HepG2 (cell line): ENCODE data around the gene DGCR6. TPM values are rescaled to one million over a fixed set of nuclear protein-coding genes. Genes with fewer than 3 reads are reported as not detected.
"Not testable (repeated sequence)": the region's sequence is repeated elsewhere in the genome, so short reads cannot be mapped to it uniquely, and the experiment has no call there.

ENCODE experiments used
- ATAC-seq: fragments of 200-7000 bp; cut with Tn5 transposase; 3 replicates; pipeline ENCODE4 v1.9.1; 2020; ENCODE audit warnings: mild to moderate bottlenecking, moderate library complexity
- BruUV-seq: library from RNA; stranded (reverse); fragments of 400-500 nt; replicated peaks from 2 replicates; lab custom pipeline; 2021; lab: Mats Ljungman, UMichigan
- CTCF ChIA-PET: fragments of 300-600 bp; formaldehyde crosslinking; extraction: SDS; loops from one replicate; lab custom pipeline; 2021; ENCODE audit warnings: low total read pairs, inconsistent platforms, low intra/inter-chr PET ratio; lab: Yijun Ruan, JAX
- POLR2A ChIA-PET: fragments of 350-600 bp; sonication (Branson Sonifier 250); formaldehyde crosslinking; loops from one replicate; lab custom pipeline; 2020; ENCODE audit warnings: antibody characterized with exemption, inconsistent platforms; lab: Yijun Ruan, JAX
- DNase-seq: peaks from one replicate; pipeline ENCODE4 v3.0.0-alpha.2; 2015; ENCODE audit warnings: low spot score
- FAIRE-seq: peaks from 3 replicates; lab custom pipeline; 2011; peaks lifted over from hg19 to GRCh38; lab: Jason Lieb, UNC
- H2AFZ ChIP-seq: one replicate; pipeline ENCODE4 v1.6.1; 2011; ENCODE audit warnings: low read length, inconsistent platforms
- H3K27ac ChIP-seq: fragments of 300-600 bp; 3 replicates; pipeline ENCODE4 v1.8.0; 2011; ENCODE audit warnings: mixed run types, mild to moderate bottlenecking, mixed read lengths, low read length, inconsistent platforms; ENCODE audit not compliant: insufficient read depth; ENCODE audit errors: extremely low read length
- H3K27me3 ChIP-seq, 2 experiments: fragments of 200-600 bp in 1 of 2; 2 replicates in 1 of 2; 3 replicates in 1 of 2; pipeline versions ENCODE4 v1.6.0 to v1.8.0; 2011; ENCODE audit warnings: low read length in 2 of 2, mild to moderate bottlenecking in 2 of 2, moderate library complexity in 2 of 2, inconsistent platforms in 1 of 2; ENCODE audit not compliant: insufficient read depth in 2 of 2, control insufficient read depth in 1 of 2
- H3K36me3 ChIP-seq, 2 experiments: fragments of 200-600 bp in 1 of 2; replicated peaks in 1 of 2; 2 replicates in 1 of 2; 3 replicates in 1 of 2; pipeline versions ENCODE4 v1.5.1 to v1.8.0; 2011; ENCODE audit warnings: low read length in 2 of 2, inconsistent platforms in 1 of 2; ENCODE audit not compliant: insufficient read depth in 2 of 2, control insufficient read depth in 1 of 2
- H3K4me1 ChIP-seq: 2 replicates; pipeline ENCODE4 v1.5.1; 2012; ENCODE audit warnings: low read length, inconsistent platforms; ENCODE audit not compliant: insufficient read depth
- H3K4me2 ChIP-seq: 2 replicates; pipeline ENCODE4 v1.6.0; 2011; ENCODE audit warnings: low read depth, low read length, inconsistent platforms
- H3K4me3 ChIP-seq, 3 experiments: fragments of 200-600 bp in 1 of 3; sonication (generic), shearing (Covaris generic) in 1 of 3; replicated peaks in 1 of 3; 2 replicates each; pipeline ENCODE4 v1.5.1; 2011 to 2016; ENCODE audit warnings: low read length in 3 of 3, inconsistent platforms in 2 of 3, low read depth in 2 of 3, mild to moderate bottlenecking in 2 of 3, control low read depth in 1 of 3, mixed read lengths in 1 of 3; ENCODE audit not compliant: insufficient read depth in 1 of 3
- H3K79me2 ChIP-seq: one replicate; pipeline ENCODE4 v1.6.1; 2011; ENCODE audit warnings: low read length, inconsistent platforms; ENCODE audit not compliant: insufficient read depth
- H3K9ac ChIP-seq: 2 replicates; pipeline ENCODE4 v1.6.0; 2011; ENCODE audit warnings: mild to moderate bottlenecking, low read depth, low read length, inconsistent platforms; ENCODE audit not compliant: insufficient read depth
- H3K9me3 ChIP-seq: 2 replicates; pipeline ENCODE4 v1.5.1; 2012; ENCODE audit warnings: mild to moderate bottlenecking, low read length
- H4K20me1 ChIP-seq: 2 replicates; pipeline ENCODE4 v1.6.0; 2011; ENCODE audit warnings: inconsistent platforms, mild to moderate bottlenecking, low read length, moderate library complexity; ENCODE audit not compliant: insufficient read depth
- KDM6A ChIP-seq: IDR thresholded peaks from 2 replicates; pipeline ENCODE4 v1.6.1; 2016; ENCODE audit warnings: low read depth
- MAX ChIP-seq: IDR thresholded peaks from 2 replicates; pipeline ENCODE4 v1.6.1; 2012; ENCODE audit warnings: inconsistent platforms
- MIXL1 ChIP-seq: IDR thresholded peaks from 2 replicates; pipeline ENCODE4 v1.6.1; 2016
- REST ChIP-seq, 2 experiments: IDR thresholded peaks; 2 replicates each; pipeline ENCODE4 v1.6.1; 2011 to 2012; ENCODE audit warnings: low read length in 2 of 2, borderline replicate concordance in 1 of 2, low read depth in 1 of 2, mild to moderate bottlenecking in 1 of 2, moderate library complexity in 1 of 2
- SMAD3 ChIP-seq: sonication (generic); formaldehyde crosslinking; IDR thresholded peaks from 2 replicates; pipeline ENCODE4 v1.4.0; 2020; ENCODE audit warnings: missing genetic modification reagents
- TCF7L2 ChIP-seq: IDR thresholded peaks from 2 replicates; pipeline ENCODE4 v1.6.1; 2011; ENCODE audit warnings: mild to moderate bottlenecking, low read depth, low read length, moderate library complexity
- TSC22D2 ChIP-seq: sonication (generic); formaldehyde crosslinking; IDR thresholded peaks from 2 replicates; pipeline ENCODE4 v1.5.1; 2020; ENCODE audit warnings: missing genetic modification reagents, mild to moderate bottlenecking, borderline replicate concordance
- ZNF282 ChIP-seq: fragments of 450-650 bp; IDR thresholded peaks from 2 replicates; pipeline ENCODE4 v1.6.1; 2018; ENCODE audit not compliant: partially characterized antibody
- ZNF431 ChIP-seq: sonication (generic); formaldehyde crosslinking; IDR thresholded peaks from 2 replicates; pipeline ENCODE4 v1.9.0; 2022; ENCODE audit warnings: missing genetic modification reagents, low read depth, mild to moderate bottlenecking, borderline replicate concordance
- ZNF841 ChIP-seq: sonication (generic); formaldehyde crosslinking; IDR thresholded peaks from 2 replicates; pipeline ENCODE4 v1.8.1; 2023; ENCODE audit warnings: missing genetic modification reagents, borderline replicate concordance
- WGBS: methylation state at CpG from one replicate; pipeline ENCODE4 v1.1.6; 2017; ENCODE audit warnings: low lambda C conversion rate; 5-methylcytosine and 5-hydroxymethylcytosine counted together
- in situ Hi-C: cut with HindIII; loops from 2 replicates; pipeline ENCODE4 v1.10.0; 2017; ENCODE audit warnings: low pct_unique_long_range_greater_than_20kb; ENCODE audit not compliant: extremely low pct_ligation_motif_present
- intact Hi-C: fragments of 100-400 bp; cut with micrococcal nuclease; formaldehyde crosslinking; loops from one replicate; pipeline ENCODE4 v1.10.0; 2022; ENCODE audit not compliant: unreplicated experiment
- polyA plus RNA-seq, 8 experiments: library from polyadenylated mRNA; depleted of rRNA in 3 of 8; stranded (reverse) in 7 of 8; unstranded in 1 of 8; fragments of >200 nt; fragmentation: Illumina TruSeq in 4 of 8; extraction: Trizol in 4 of 8; gene quantifications; 2 replicates each; pipeline versions ENCODE4 v1.2.1 to v1.2.3, GENCODE V29; 2011 to 2016; ENCODE audit warnings: low read depth in 4 of 8, missing spikeins in 1 of 8, mixed read lengths in 1 of 8; ENCODE audit not compliant: insufficient read depth in 1 of 8
- total RNA-seq, 5 experiments: library from RNA; depleted of rRNA; stranded (reverse); fragments of >200 nt; fragmentation: Illumina TruSeq; extraction: Trizol; gene quantifications; 2 replicates each; pipeline ENCODE4 v1.2.3, GENCODE V29; 2016; ENCODE audit warnings: low read depth in 1 of 5
- TF ChIP-seq, protein P1 (sequence below): IDR thresholded peaks from 2 replicates; pipeline ENCODE4 v1.6.1; 2016; ENCODE audit warnings: missing compliant biosample characterization, missing genetic modification reagents, borderline replicate concordance
- TF ChIP-seq, protein P2 (sequence below): sonication (generic); formaldehyde crosslinking; IDR thresholded peaks from 2 replicates; pipeline ENCODE4 v1.8.0; 2022; ENCODE audit warnings: missing genetic modification reagents, mild to moderate bottlenecking, moderate library complexity, borderline replicate concordance

Gene DGCR6
- total and polyA plus RNA-seq, 2 of the 13 experiments (the other 11 are each of a cell fraction or from before 2014, with no cell fraction given): 0.07 TPM; not detected in 1

- H3K79me2 ChIP-seq, BruUV-seq, H3K4me3 ChIP-seq, in situ Hi-C loops, H2AFZ ChIP-seq, CTCF ChIA-PET, H3K9ac ChIP-seq, H3K36me3 ChIP-seq, H4K20me1 ChIP-seq, DNase-seq, POLR2A ChIA-PET, H3K4me2 ChIP-seq, intact Hi-C loops, ATAC-seq, H3K27me3 ChIP-seq, H3K27ac ChIP-seq, FAIRE-seq, H3K9me3 ChIP-seq, H3K4me1 ChIP-seq: not testable (repeated sequence)
- WGBS: no CpG with 5 or more reads among the region's 36 CpGs
Observed at GRCh38 chr22:18906410-18906745, 258 bp downstream of the DGCR6 start.

- DNase-seq (no peak), ATAC-seq (peak; percentile 47; the same call in 1 of the 3 replicates), FAIRE-seq (no peak)
- no peak overlapping the region for H3K27ac ChIP-seq
- no TSS peak for BruUV-seq
- H3K4me3 ChIP-seq: no peak overlapping the region
- H3K36me3 ChIP-seq: no peaks in the 10 kb centered on the region
- POLR2A ChIA-PET: no interaction called here
- in situ Hi-C loops: no loop called here
- CTCF ChIA-PET: no interaction called here
- no peaks in the 10 kb centered on the region for H3K4me1 ChIP-seq
- no peak overlapping the region for H2AFZ ChIP-seq
- no peaks in the 10 kb centered on the region; a peak in 1 of 5 replicates for H3K27me3 ChIP-seq
- intact Hi-C loops: no loop called here
- no peak overlapping the region for H3K9ac ChIP-seq
- WGBS: no CpG with 5 or more reads among the region's 13 CpGs
- no peaks in the 10 kb centered on the region for H3K79me2 ChIP-seq
- H3K4me2 ChIP-seq: no peak overlapping the region
- H4K20me1 ChIP-seq: no peaks in the 10 kb centered on the region
- no peaks in the 10 kb centered on the region for H3K9me3 ChIP-seq
- TF ChIP-seq REST (IDR thresholded peaks at IDR 0.05; ENCODE audit: borderline replicate concordance in 1 of 2, low read depth in 1 of 2, low read length in 2 of 2) (no peak), MIXL1 (CRISPR knock-in tag) (no peak), KDM6A (CRISPR knock-in tag) (no peak), TCF7L2 (no peak), TSC22D2 (no peak), ZNF282 (no peak), MAX (no peak), SMAD3 (no peak), ZNF431 (no peak), ZNF841 (CRISPR knock-in tag) (no peak)
- TF ChIP-seq, protein P1, sequence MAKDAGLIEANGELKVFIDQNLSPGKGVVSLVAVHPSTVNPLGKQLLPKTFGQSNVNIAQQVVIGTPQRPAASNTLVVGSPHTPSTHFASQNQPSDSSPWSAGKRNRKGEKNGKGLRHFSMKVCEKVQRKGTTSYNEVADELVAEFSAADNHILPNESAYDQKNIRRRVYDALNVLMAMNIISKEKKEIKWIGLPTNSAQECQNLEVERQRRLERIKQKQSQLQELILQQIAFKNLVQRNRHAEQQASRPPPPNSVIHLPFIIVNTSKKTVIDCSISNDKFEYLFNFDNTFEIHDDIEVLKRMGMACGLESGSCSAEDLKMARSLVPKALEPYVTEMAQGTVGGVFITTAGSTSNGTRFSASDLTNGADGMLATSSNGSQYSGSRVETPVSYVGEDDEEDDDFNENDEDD (CRISPR knock-in tag): no peak
- TF ChIP-seq, protein P2, sequence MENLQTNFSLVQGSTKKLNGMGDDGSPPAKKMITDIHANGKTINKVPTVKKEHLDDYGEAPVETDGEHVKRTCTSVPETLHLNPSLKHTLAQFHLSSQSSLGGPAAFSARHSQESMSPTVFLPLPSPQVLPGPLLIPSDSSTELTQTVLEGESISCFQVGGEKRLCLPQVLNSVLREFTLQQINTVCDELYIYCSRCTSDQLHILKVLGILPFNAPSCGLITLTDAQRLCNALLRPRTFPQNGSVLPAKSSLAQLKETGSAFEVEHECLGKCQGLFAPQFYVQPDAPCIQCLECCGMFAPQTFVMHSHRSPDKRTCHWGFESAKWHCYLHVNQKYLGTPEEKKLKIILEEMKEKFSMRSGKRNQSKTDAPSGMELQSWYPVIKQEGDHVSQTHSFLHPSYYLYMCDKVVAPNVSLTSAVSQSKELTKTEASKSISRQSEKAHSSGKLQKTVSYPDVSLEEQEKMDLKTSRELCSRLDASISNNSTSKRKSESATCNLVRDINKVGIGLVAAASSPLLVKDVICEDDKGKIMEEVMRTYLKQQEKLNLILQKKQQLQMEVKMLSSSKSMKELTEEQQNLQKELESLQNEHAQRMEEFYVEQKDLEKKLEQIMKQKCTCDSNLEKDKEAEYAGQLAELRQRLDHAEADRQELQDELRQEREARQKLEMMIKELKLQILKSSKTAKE (CRISPR knock-in tag): no peak
Observed at GRCh38 chr22:18906896-18907295, 776 bp downstream of the DGCR6 start.
